IMR-90 (cell line): ENCODE measurements around the gene MFRP. TPM values are rescaled to one million over a fixed set of nuclear protein-coding genes. Genes with fewer than 3 reads are reported as not detected.

Experiments
- ATAC-seq: fragments of 200-7000 bp; cut with Tn5 transposase; 2 replicates; pipeline ENCODE4 v1.9.1; 2020; ENCODE audit warnings: low read depth, mild to moderate bottlenecking, moderate library complexity
- BruUV-seq: library from RNA; stranded (reverse); fragments of 400-500 nt; replicated peaks from 2 replicates; lab custom pipeline; 2021; lab: Mats Ljungman, UMichigan
- CTCF ChIA-PET: fragments of 300-600 bp; formaldehyde crosslinking; extraction: SDS; loops from one replicate; lab custom pipeline; 2021; ENCODE audit warnings: antibody characterized with exemption; lab: Yijun Ruan, JAX
- POLR2A ChIA-PET: fragments of 300-600 bp; sonication (Branson Sonifier 250); formaldehyde crosslinking; loops from one replicate; lab custom pipeline; 2022; ENCODE audit warnings: antibody characterized with exemption; ENCODE audit not compliant: unreplicated experiment; lab: Charles Lee
- DNase-seq: peaks from one replicate; pipeline ENCODE4 v3.0.0; 2013
- H2AFZ ChIP-seq: replicated peaks from 2 replicates; pipeline ENCODE3; 2013; ENCODE audit warnings: low read length, mild to moderate bottlenecking; ENCODE audit not compliant: poor library complexity
- H2AK5ac ChIP-seq: 2 replicates; pipeline ENCODE4 v1.6.1; 2013; ENCODE audit warnings: low read depth, low read length, inconsistent platforms
- H2AK9ac ChIP-seq: replicated peaks from 2 replicates; pipeline ENCODE3; 2013; ENCODE audit warnings: mild to moderate bottlenecking, low read depth, low read length, moderate library complexity; ENCODE audit not compliant: poor library complexity
- H2BK120ac ChIP-seq: 2 replicates; pipeline ENCODE4 v1.6.1; 2013; ENCODE audit warnings: low read depth, low read length, inconsistent platforms
- H2BK15ac ChIP-seq: 3 replicates; pipeline ENCODE4 v1.6.1; 2013; ENCODE audit warnings: low read depth, low read length, inconsistent platforms
- H2BK20ac ChIP-seq: 2 replicates; pipeline ENCODE4 v1.6.1; 2013; ENCODE audit warnings: low read depth, mild to moderate bottlenecking, inconsistent platforms, low read length, moderate library complexity
- H2BK5ac ChIP-seq: 2 replicates; pipeline ENCODE4 v1.6.1; 2013; ENCODE audit warnings: mild to moderate bottlenecking, low read depth, low read length, inconsistent platforms; ENCODE audit not compliant: poor library complexity, severe bottlenecking
- H3K14ac ChIP-seq: replicated peaks from 2 replicates; pipeline ENCODE4 v1.6.1; 2013; ENCODE audit warnings: low read depth, low read length, inconsistent platforms
- H3K18ac ChIP-seq: 2 replicates; pipeline ENCODE4 v1.6.1; 2013; ENCODE audit warnings: low read depth, low read length, control low read depth
- H3K23ac ChIP-seq: 2 replicates; pipeline ENCODE4 v1.6.1; 2013; ENCODE audit warnings: low read depth, low read length, inconsistent platforms
- H3K27ac ChIP-seq: 2 replicates; pipeline ENCODE4 v1.5.1; 2013; ENCODE audit warnings: mild to moderate bottlenecking, control low read depth, low read length; ENCODE audit not compliant: insufficient read depth
- H3K27me3 ChIP-seq: 2 replicates; pipeline ENCODE4 v1.6.1; 2013; ENCODE audit warnings: low read length; ENCODE audit not compliant: control insufficient read depth, insufficient read depth
- H3K36me3 ChIP-seq: 2 replicates; pipeline ENCODE4 v1.6.1; 2013; ENCODE audit warnings: low read length, mixed read lengths; ENCODE audit not compliant: control insufficient read depth, insufficient read depth
- H3K4ac ChIP-seq: 2 replicates; pipeline ENCODE4 v1.6.1; 2013; ENCODE audit warnings: low read depth, low read length, inconsistent platforms
- H3K4me1 ChIP-seq: 2 replicates; pipeline ENCODE4 v1.6.1; 2013; ENCODE audit warnings: low read length, mixed read lengths; ENCODE audit not compliant: control insufficient read depth, insufficient read depth
- H3K4me2 ChIP-seq: 2 replicates; pipeline ENCODE4 v1.6.1; 2013; ENCODE audit warnings: low read depth, mild to moderate bottlenecking, control low read depth, low read length, moderate library complexity
- H3K4me3 ChIP-seq: 2 replicates; pipeline ENCODE4 v1.5.1; 2013; ENCODE audit warnings: low read depth, mild to moderate bottlenecking, control low read depth, low read length, moderate library complexity; ENCODE audit not compliant: insufficient read depth
- H3K56ac ChIP-seq: 2 replicates; pipeline ENCODE4 v1.6.1; 2013; ENCODE audit warnings: low read length, inconsistent platforms; ENCODE audit not compliant: insufficient read depth; ENCODE audit errors: extremely low read depth
- H3K79me1 ChIP-seq, 2 experiments: 2 replicates each; pipeline ENCODE4 v1.6.1; 2013; ENCODE audit warnings: low read length in 2 of 2, inconsistent platforms in 1 of 2, low read depth in 1 of 2
- H3K9ac ChIP-seq: 2 replicates; pipeline ENCODE4 v1.6.1; 2013; ENCODE audit warnings: low read depth, low read length, control low read depth
- H3K9me1 ChIP-seq: 2 replicates; pipeline ENCODE4 v1.6.1; 2013; ENCODE audit warnings: low read length, inconsistent platforms; ENCODE audit not compliant: insufficient read depth
- H3K9me3 ChIP-seq: 2 replicates; pipeline ENCODE4 v1.6.1; 2013; ENCODE audit warnings: low read length; ENCODE audit not compliant: control insufficient read depth, insufficient read depth
- H4K20me1 ChIP-seq: 2 replicates; pipeline ENCODE4 v1.6.1; 2013; ENCODE audit warnings: low read length, inconsistent platforms; ENCODE audit not compliant: insufficient read depth
- H4K5ac ChIP-seq: 2 replicates; pipeline ENCODE4 v1.6.1; 2013; ENCODE audit warnings: mild to moderate bottlenecking, low read depth, low read length, control low read depth
- H4K8ac ChIP-seq, 2 experiments: 2 replicates each; pipeline ENCODE4 v1.6.1; 2013; ENCODE audit warnings: low read depth in 2 of 2, low read length in 2 of 2, control low read depth in 1 of 2, inconsistent platforms in 1 of 2
- H4K91ac ChIP-seq: 2 replicates; pipeline ENCODE4 v1.6.1; 2013; ENCODE audit warnings: low read depth, low read length, inconsistent platforms; ENCODE audit not compliant: insufficient read depth
- BHLHE40 ChIP-seq: fragments of 150-350 bp; IDR thresholded peaks from 2 replicates; pipeline ENCODE4 v1.6.1; 2016; ENCODE audit warnings: mild to moderate bottlenecking, low read depth, low read length
- CEBPB ChIP-seq: IDR thresholded peaks from 2 replicates; pipeline ENCODE4 v1.6.1; 2012; ENCODE audit warnings: low read depth, low read length, improper control_type of control experiment
- CHD1 ChIP-seq: IDR thresholded peaks from 2 replicates; pipeline ENCODE4 v1.6.1; 2012; ENCODE audit warnings: low read depth, low read length, improper control_type of control experiment
- FOS ChIP-seq: fragments of 150-350 bp; IDR thresholded peaks from 2 replicates; pipeline ENCODE4 v1.6.1; 2016; ENCODE audit warnings: low read depth, low read length
- MAFK ChIP-seq: IDR thresholded peaks from 2 replicates; pipeline ENCODE4 v1.6.1; 2012; ENCODE audit warnings: low read depth, low read length, improper control_type of control experiment
- MAZ ChIP-seq: IDR thresholded peaks from 2 replicates; pipeline ENCODE4 v1.6.1; 2012; ENCODE audit warnings: low read depth, mild to moderate bottlenecking, low read length, improper control_type of control experiment, moderate library complexity, borderline replicate concordance
- MXI1 ChIP-seq: IDR thresholded peaks from 2 replicates; pipeline ENCODE4 v1.6.1; 2012; ENCODE audit warnings: low read depth, mild to moderate bottlenecking, low read length, moderate library complexity, borderline replicate concordance
- NFE2L2 ChIP-seq: fragments of 150-350 bp; IDR thresholded peaks from 2 replicates; pipeline ENCODE4 v1.6.1; 2016; ENCODE audit warnings: low read depth, mild to moderate bottlenecking, low read length
- POLR2A ChIP-seq: IDR thresholded peaks from 2 replicates; pipeline ENCODE4 v1.6.1; 2012; ENCODE audit warnings: mild to moderate bottlenecking, low read depth, low read length
- RAD21 ChIP-seq: IDR thresholded peaks from 2 replicates; pipeline ENCODE4 v1.6.1; 2012; ENCODE audit warnings: low read length, improper control_type of control experiment
- RCOR1 ChIP-seq: IDR thresholded peaks from 2 replicates; pipeline ENCODE4 v1.6.1; 2012; ENCODE audit warnings: mild to moderate bottlenecking, low read length, improper control_type of control experiment; ENCODE audit not compliant: insufficient replicate concordance
- RFX5 ChIP-seq: IDR thresholded peaks from 2 replicates; pipeline ENCODE4 v1.8.0; 2012; ENCODE audit warnings: low read depth, mild to moderate bottlenecking, low read length, moderate library complexity
- SMC3 ChIP-seq: fragments of 150-350 bp; IDR thresholded peaks from 2 replicates; pipeline ENCODE4 v1.6.1; 2016; ENCODE audit warnings: low read depth, mild to moderate bottlenecking, antibody characterized with exemption, low read length, moderate library complexity
- WGBS, 2 experiments: methylation state at CpG; one replicate each; pipeline versions ENCODE4 v1.1.5 to v1.1.7; 2013; ENCODE audit warnings: missing lambda C conversion rate in 2 of 2; ENCODE audit not compliant: insufficient read length in 1 of 2; ENCODE audit errors: extremely low coverage in 2 of 2; 5-methylcytosine and 5-hydroxymethylcytosine counted together
- dilution Hi-C: fragments of 300-500 bp; cut with HindIII; formaldehyde crosslinking; loops from one replicate; pipeline ENCODE4 v1.14.3; 2018; ENCODE audit warnings: low sequenced_read_pairs; ENCODE audit not compliant: unreplicated experiment
- in situ Hi-C: fragments of 300-500 bp; cut with MboI; formaldehyde crosslinking; loops from 3 replicates; pipeline ENCODE4 v1.14.3; 2019; ENCODE audit warnings: low sequenced_read_pairs, inconsistent platforms, mixed read lengths
- intact Hi-C: fragments of 100-400 bp; cut with micrococcal nuclease; formaldehyde crosslinking; loops from 2 replicates; pipeline ENCODE4 v1.10.0; 2022
- polyA plus RNA-seq, 3 experiments: library from polyadenylated mRNA; depleted of rRNA; stranded (reverse); fragments of >200 nt; gene quantifications; 2 replicates each; pipeline ENCODE4 v1.2.3, GENCODE V29; 2012; ENCODE audit warnings: low replicate concordance in 1 of 3
- total RNA-seq: library from RNA; depleted of rRNA; stranded (reverse); fragments of >200 nt; gene quantifications from 2 replicates; pipeline ENCODE4 v1.2.3, GENCODE V29; 2012
- TF ChIP-seq, protein P1 (sequence below): conservative IDR thresholded peaks from 2 replicates; pipeline ENCODE4 v1.5.1; 2012; ENCODE audit warnings: mild to moderate bottlenecking, low read depth, low read length, improper control_type of control experiment
- TF ChIP-seq, protein P2 (sequence below): fragments of 150-350 bp; IDR thresholded peaks from 2 replicates; pipeline ENCODE4 v1.6.1; 2016; ENCODE audit warnings: low read depth, mild to moderate bottlenecking, low read length, moderate library complexity, borderline replicate concordance
- TF ChIP-seq, protein P3 (sequence below): fragments of 150-350 bp; IDR thresholded peaks from 2 replicates; pipeline ENCODE4 v1.6.1; 2017; ENCODE audit warnings: mild to moderate bottlenecking, antibody characterized with exemption, low read length, low read depth

The MFRP gene
- total and polyA plus RNA-seq, 2 of the 4 experiments (the other 2 are of a cell fraction): not detected

DNA sequence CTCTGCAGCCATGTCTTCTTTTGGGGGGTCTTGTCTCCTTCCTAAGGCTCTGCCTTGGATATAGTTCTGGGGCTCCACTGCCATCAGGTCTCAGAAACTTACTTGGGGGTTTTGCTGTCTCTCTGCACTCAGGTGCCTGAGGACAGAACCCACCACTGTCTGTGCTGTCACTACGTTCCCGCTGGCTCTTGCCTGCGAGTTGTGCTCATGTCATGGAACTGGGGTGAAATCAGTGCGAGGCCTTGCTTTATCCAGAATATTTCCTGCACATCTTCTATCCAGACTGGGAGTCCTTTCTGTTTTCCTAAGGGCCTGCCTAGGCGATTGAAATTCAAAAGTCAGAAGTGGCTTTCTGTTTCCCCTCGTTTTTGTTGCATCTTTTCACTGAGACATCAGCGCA lies 41.6 kb upstream of the MFRP start:
- DNase-seq: no peak

More for the DNA sequence above, 41.6 kb upstream of the MFRP start:
- H3K27me3 ChIP-seq: peaks cover 33% of the 10 kb centered on the region
- no TSS peak for BruUV-seq
- no peaks in the 10 kb centered on the region for H3K9me1 ChIP-seq
- no peak overlapping the region for H3K4me3 ChIP-seq
- no peak overlapping the region for H3K14ac ChIP-seq
- in situ Hi-C loops (no loop called here), dilution Hi-C loops (no loop called here), intact Hi-C loops (no loop called here)
- H3K18ac ChIP-seq: no peak overlapping the region
- no peak overlapping the region for H2BK5ac ChIP-seq
- CTCF ChIA-PET: no interaction called here
- no peak overlapping the region for H4K8ac ChIP-seq
- H2BK15ac ChIP-seq: no peak overlapping the region
- TF ChIP-seq RCOR1: no peak
- TF ChIP-seq FOS: no peak
- no peak for TF ChIP-seq MAZ
- TF ChIP-seq RAD21: no peak
- TF ChIP-seq RFX5: no peak
- no peak for TF ChIP-seq BHLHE40
- no peak for TF ChIP-seq CEBPB
- TF ChIP-seq MAFK: no peak
- TF ChIP-seq, protein P1, sequence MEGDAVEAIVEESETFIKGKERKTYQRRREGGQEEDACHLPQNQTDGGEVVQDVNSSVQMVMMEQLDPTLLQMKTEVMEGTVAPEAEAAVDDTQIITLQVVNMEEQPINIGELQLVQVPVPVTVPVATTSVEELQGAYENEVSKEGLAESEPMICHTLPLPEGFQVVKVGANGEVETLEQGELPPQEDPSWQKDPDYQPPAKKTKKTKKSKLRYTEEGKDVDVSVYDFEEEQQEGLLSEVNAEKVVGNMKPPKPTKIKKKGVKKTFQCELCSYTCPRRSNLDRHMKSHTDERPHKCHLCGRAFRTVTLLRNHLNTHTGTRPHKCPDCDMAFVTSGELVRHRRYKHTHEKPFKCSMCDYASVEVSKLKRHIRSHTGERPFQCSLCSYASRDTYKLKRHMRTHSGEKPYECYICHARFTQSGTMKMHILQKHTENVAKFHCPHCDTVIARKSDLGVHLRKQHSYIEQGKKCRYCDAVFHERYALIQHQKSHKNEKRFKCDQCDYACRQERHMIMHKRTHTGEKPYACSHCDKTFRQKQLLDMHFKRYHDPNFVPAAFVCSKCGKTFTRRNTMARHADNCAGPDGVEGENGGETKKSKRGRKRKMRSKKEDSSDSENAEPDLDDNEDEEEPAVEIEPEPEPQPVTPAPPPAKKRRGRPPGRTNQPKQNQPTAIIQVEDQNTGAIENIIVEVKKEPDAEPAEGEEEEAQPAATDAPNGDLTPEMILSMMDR: no peak
- no peak for TF ChIP-seq NFE2L2
- TF ChIP-seq, protein P2, sequence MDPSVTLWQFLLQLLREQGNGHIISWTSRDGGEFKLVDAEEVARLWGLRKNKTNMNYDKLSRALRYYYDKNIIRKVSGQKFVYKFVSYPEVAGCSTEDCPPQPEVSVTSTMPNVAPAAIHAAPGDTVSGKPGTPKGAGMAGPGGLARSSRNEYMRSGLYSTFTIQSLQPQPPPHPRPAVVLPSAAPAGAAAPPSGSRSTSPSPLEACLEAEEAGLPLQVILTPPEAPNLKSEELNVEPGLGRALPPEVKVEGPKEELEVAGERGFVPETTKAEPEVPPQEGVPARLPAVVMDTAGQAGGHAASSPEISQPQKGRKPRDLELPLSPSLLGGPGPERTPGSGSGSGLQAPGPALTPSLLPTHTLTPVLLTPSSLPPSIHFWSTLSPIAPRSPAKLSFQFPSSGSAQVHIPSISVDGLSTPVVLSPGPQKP: no peak
- TF ChIP-seq, protein P3, sequence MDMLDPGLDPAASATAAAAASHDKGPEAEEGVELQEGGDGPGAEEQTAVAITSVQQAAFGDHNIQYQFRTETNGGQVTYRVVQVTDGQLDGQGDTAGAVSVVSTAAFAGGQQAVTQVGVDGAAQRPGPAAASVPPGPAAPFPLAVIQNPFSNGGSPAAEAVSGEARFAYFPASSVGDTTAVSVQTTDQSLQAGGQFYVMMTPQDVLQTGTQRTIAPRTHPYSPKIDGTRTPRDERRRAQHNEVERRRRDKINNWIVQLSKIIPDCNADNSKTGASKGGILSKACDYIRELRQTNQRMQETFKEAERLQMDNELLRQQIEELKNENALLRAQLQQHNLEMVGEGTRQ: no peak
- TF ChIP-seq POLR2A: no peak
- TF ChIP-seq CHD1: no peak
- TF ChIP-seq SMC3: no peak
- TF ChIP-seq MXI1: no peak
- H3K79me1 ChIP-seq: no peaks in the 10 kb centered on the region
- POLR2A ChIA-PET: no interaction called here
- no peak overlapping the region for H2BK120ac ChIP-seq
- no peak overlapping the region for H3K4me2 ChIP-seq
- no peak overlapping the region for H4K5ac ChIP-seq
- H2AK5ac ChIP-seq: no peak overlapping the region
- H3K56ac ChIP-seq: no peak overlapping the region
- H2AFZ ChIP-seq: no peak overlapping the region
- no peaks in the 10 kb centered on the region for H3K36me3 ChIP-seq
- no peak for ATAC-seq
- no peak overlapping the region for H2AK9ac ChIP-seq
- no peaks in the 10 kb centered on the region for H3K9me3 ChIP-seq
- H3K27ac ChIP-seq: no peak overlapping the region
- no peak overlapping the region for H3K4ac ChIP-seq
- H3K23ac ChIP-seq: no peak overlapping the region
- no peak overlapping the region for H4K91ac ChIP-seq
- no peaks in the 10 kb centered on the region for H4K20me1 ChIP-seq
- WGBS, 2 experiments: no CpG with 5 or more reads among the region's 7 CpGs
- H2BK20ac ChIP-seq: no peak overlapping the region
- H3K4me1 ChIP-seq: no peaks in the 10 kb centered on the region
- H3K9ac ChIP-seq: no peak overlapping the region
